NCI-H1105 (cell line): ENCODE data around the gene RAPGEF4.

Source experiments
- DNase-seq: peaks from one replicate; lab custom pipeline; 2025; lab: John Stamatoyannopoulos, UW

Gene RAPGEF4

GRCh38 chr2:172938713-172939375 lies 203.2 kb downstream of the RAPGEF4 start:
- DNase-seq = no peak

- DNase-seq = no peak
Observed at GRCh38 chr2:172943539-172943938, 207.9 kb downstream of the RAPGEF4 start.

- DNase-seq = no peak
Observed at GRCh38 chr2:172944022-172944793, 208.6 kb downstream of the RAPGEF4 start.

- DNase-seq = no peak
Observed at GRCh38 chr2:172944794-172945509, 209.3 kb downstream of the RAPGEF4 start.

GRCh38 chr2:172945510-172945850 lies 209.8 kb downstream of the RAPGEF4 start:
- DNase-seq = no peak

- DNase-seq = no peak
Observed at GRCh38 chr2:172947461-172948153, 212.0 kb downstream of the RAPGEF4 start.

GRCh38 chr2:172949522-172949921 lies 213.9 kb downstream of the RAPGEF4 start:
- no peak for DNase-seq

GRCh38 chr2:172950565-172950964 lies 214.9 kb downstream of the RAPGEF4 start:
- no peak for DNase-seq

- DNase-seq = no peak
Observed at GRCh38 chr2:172951554-172951953, 215.9 kb downstream of the RAPGEF4 start.

- DNase-seq = no peak
Observed at GRCh38 chr2:172953411-172953810, 217.8 kb downstream of the RAPGEF4 start.

- no peak for DNase-seq
Observed at GRCh38 chr2:172953970-172954852, 218.6 kb downstream of the RAPGEF4 start.

GRCh38 chr2:172955587-172955986 lies 219.9 kb downstream of the RAPGEF4 start:
- no peak for DNase-seq

GRCh38 chr2:172957734-172958133 lies 222.1 kb downstream of the RAPGEF4 start:
- no peak for DNase-seq

- DNase-seq = no peak
Observed at GRCh38 chr2:172962082-172962481, 226.4 kb downstream of the RAPGEF4 start.

GRCh38 chr2:172962824-172963223 lies 227.2 kb downstream of the RAPGEF4 start:
- DNase-seq = no peak

- DNase-seq = no peak
Observed at GRCh38 chr2:172964511-172965139, 229.0 kb downstream of the RAPGEF4 start.

GRCh38 chr2:172965433-172966212 lies 230.0 kb downstream of the RAPGEF4 start:
- peak; percentile 53 for DNase-seq

GRCh38 chr2:172967036-172967982 lies 231.7 kb downstream of the RAPGEF4 start:
- no peak for DNase-seq

- no peak for DNase-seq
Observed at GRCh38 chr2:172968061-172968469, 232.4 kb downstream of the RAPGEF4 start.
